ENCODE results near the gene MYO3B.

MYO3B gene

DNA sequence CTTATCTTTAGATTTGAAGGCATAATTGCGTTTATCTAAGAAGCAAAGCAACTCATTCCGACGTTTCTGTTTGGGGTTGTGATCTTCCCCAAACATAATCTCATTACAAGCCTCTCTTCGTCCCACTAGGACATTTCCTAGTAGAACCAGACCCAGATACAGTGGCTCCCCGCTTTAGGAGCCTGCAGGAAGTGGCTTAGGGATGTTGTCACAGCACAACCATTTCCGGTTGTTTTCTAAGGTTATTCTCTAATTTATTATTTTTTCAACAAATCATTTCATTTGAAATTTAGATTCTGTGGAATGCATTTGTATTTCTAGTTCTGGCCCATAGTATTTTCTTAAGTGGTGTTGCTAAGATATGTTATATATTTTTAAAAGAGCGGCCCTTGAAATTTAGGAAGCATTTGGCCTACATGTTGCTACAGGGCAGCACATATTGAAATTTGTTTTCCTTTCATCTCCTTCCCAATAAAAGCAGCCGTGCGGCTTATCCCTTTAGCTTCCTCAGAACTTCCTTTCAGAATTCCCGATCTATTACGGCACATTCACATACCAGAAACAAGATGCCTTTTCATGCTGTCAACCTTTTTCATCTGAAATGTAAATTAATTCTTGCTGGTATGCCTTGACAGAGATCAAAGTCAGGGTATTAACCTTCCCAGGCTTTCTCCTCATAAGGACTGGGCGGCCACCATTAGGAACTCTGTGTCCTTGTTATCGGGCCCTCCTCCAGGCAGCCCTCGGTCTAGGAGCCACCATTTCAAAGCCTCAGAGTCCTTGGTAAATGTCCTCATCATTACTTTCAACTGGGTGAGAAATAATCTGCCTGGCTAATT, 326.2 kb downstream of the MYO3B start:
- DNase-seq (ENCODE audit: insufficient read length, low spot score) = no peak
- no peak for FAIRE-seq
- TF ChIP-seq, protein P1, sequence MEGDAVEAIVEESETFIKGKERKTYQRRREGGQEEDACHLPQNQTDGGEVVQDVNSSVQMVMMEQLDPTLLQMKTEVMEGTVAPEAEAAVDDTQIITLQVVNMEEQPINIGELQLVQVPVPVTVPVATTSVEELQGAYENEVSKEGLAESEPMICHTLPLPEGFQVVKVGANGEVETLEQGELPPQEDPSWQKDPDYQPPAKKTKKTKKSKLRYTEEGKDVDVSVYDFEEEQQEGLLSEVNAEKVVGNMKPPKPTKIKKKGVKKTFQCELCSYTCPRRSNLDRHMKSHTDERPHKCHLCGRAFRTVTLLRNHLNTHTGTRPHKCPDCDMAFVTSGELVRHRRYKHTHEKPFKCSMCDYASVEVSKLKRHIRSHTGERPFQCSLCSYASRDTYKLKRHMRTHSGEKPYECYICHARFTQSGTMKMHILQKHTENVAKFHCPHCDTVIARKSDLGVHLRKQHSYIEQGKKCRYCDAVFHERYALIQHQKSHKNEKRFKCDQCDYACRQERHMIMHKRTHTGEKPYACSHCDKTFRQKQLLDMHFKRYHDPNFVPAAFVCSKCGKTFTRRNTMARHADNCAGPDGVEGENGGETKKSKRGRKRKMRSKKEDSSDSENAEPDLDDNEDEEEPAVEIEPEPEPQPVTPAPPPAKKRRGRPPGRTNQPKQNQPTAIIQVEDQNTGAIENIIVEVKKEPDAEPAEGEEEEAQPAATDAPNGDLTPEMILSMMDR (IDR thresholded peaks at IDR 0.05; ENCODE audit: insufficient read depth, missing control alignments) = no peak

DNA sequence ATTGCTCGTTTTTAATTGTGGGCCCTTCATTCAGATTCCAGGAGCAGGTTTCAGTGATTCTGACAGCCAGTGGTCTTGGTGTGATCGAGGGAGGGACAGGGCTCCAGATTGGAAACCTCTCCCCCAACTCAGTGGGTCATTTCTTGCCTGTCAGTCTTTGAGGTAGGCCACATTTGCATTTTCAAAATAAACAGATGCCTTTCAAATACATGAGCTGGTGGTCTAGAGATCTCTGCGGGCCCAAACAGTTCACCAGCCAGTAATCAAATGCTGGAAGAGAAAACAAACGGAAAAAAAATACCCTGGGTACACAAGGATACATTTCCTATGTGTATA, 326.8 kb downstream of the MYO3B start:
- TF ChIP-seq, protein P1 (IDR thresholded peaks at IDR 0.05; ENCODE audit: insufficient read depth, missing control alignments) = no peak
- FAIRE-seq = no peak
- DNase-seq (ENCODE audit: insufficient read length, low spot score) = no peak

DNA sequence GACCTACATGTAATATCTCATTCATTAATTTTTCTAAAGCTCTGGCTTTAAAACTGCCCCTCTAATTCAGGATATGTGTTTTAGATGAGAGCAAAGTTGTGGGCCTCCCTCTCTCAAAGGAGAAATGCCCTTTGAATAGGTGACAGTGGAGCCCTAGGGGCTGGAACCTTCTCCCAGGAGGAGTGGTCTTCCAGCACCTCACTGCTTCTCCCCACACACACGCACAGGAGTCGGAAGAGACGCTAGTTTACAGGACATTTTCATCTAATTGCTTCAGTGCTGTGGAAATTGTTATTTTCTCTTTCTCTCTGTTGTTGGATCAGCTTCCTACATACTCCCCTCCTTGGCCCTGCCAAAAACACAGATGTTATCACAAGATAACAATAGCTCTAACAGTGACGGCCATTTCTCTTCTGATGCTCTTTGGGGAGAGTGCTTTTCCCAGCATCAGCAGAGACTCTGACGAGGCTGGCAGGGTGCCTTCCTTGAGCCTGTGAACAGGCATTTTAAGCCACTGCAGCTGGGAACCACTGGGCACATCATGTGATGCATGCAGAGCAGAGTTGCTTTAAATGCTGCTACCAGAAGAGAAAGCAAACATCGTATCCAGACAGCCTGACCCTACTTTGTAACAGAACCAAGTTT, 327.8 kb downstream of the MYO3B start:
- FAIRE-seq = no peak
- DNase-seq (ENCODE audit: insufficient read length, low spot score) = no peak
- TF ChIP-seq, protein P1 (IDR thresholded peaks at IDR 0.05; ENCODE audit: insufficient read depth, missing control alignments) = no peak

DNA sequence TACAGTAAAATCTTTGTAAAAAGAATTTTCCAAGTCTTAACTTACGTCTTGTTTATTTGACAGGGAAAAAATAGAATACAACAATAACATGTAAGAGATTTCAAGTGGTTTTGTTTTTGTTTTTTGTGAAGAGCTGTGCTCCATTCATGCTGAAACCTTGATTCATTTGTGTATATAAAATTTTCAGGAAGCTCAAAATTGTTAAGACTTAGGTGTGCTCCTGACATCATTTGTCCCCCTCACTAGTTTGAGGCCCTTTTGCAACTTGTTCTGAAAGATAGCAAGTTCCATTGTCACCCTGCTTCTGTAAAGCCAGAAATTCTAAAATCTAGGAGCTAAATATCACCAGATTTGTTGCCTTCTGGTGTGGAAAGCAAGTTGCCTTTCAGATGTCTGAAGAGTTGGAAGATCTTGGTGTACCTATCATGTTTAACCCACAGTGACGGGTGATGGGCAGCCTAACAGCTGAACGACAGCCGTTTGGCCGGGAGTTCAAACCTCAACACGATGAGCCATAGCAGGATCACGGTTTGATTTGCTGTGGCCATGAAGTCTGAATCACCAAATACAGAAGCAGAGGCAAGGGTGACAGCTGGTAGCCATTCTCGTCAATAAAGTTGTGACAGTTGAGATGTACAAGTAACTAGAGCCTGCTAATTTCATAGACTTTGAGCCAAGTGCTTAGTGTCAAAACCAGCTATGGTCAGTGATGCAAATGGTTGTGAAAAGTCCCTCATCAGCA, 331.7 kb downstream of the MYO3B start:
- FAIRE-seq (no peak), DNase-seq (ENCODE audit: insufficient read length, low spot score) (no peak)
- TF ChIP-seq, protein P1 (IDR thresholded peaks at IDR 0.05; ENCODE audit: insufficient read depth, missing control alignments) = no peak

DNA sequence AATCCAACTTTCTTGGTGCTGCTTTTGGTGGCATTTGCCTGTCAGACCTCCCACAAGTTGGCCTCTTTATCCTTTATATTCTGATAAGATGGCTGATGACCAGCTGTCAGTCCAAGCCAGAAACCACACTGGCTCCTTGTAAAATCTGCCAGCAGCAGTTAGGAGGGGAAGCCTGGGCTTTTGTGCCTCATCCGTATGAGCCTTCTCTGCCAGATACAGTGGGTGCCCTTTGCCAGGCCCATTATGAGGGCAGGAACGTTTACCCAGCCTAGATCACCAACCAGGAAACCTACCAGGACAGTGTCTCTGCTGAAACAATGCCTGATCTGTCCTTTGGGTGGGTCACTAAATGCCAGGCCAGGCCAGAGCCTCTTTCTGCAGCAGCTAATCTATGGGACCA, 334.3 kb downstream of the MYO3B start:
- TF ChIP-seq, protein P1 (IDR thresholded peaks at IDR 0.05; ENCODE audit: insufficient read depth, missing control alignments) = no peak
- DNase-seq (ENCODE audit: insufficient read length, low spot score) (no peak), FAIRE-seq (no peak)

DNA sequence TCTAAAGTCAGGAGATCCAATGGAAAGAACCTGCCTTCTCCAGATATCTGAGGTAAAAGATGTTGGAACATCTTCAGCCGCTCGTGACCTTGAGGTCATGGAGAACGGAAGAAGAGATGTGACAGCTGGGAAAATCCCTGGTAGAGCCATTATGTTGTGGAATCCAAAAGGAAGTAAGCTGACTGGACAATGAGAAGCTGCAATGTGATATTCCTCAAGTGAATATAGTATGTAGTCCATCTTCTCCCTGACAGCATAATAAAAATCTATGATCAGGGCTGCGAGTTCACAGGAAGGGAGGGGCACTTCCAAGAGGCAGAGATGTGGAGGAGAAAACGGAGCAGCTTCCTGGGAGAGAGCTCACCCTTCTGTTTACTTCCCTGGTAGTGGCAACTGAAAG, 336.2 kb downstream of the MYO3B start:
- no peak for FAIRE-seq
- TF ChIP-seq, protein P1 (IDR thresholded peaks at IDR 0.05; ENCODE audit: insufficient read depth, missing control alignments) = no peak
- DNase-seq (ENCODE audit: insufficient read length, low spot score) = no peak
